ENCODE results near the gene LSM14A.
A peak's percentile ranks its signal among the peaks of the same experiment; 100 is the strongest.
"Not testable (repeated sequence)": the region's sequence is repeated elsewhere in the genome, so short reads cannot be mapped to it uniquely, and the experiment has no call there.

LSM14A gene

DNA sequence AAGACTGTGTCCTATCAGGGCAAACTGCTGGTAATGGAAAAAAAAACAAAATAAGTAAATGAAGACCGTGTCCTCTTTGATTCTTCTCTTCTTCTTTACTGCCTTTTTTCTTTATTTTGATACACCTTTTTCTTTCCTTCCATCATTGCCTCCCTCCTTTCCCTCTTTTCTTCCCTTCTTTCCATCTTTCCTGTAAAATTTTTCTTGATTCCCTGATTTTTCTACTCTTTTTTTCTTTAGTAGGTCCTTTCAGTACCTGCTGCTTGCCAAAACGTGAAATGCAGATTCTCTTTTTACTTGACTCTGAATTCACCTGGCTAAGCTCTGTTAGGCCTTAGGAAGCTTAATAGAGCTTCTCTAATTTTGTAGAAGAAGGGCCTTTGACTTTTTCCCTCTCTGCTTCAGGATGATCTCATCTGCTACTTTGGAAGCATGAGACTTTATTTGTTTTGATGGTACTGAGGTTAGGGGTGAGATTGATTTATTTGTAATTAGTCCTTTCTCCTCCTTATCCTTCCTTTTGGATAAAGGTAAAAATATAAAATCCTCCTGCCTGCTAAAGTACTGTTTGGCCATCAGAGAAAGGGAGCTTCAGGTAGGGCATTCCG lies 19.2 kb downstream of the LSM14A start:
- DNase-seq, result no peak

GRCh38 chr19:34193439-34193838 lies 21.1 kb downstream of the LSM14A start:
- DNase-seq, result no peak

GRCh38 chr19:34193876-34194275 lies 21.6 kb downstream of the LSM14A start:
- no peak for DNase-seq

- no peak for DNase-seq
Observed at GRCh38 chr19:34201133-34201532, 28.8 kb downstream of the LSM14A start.

- DNase-seq, result not testable (repeated sequence)
Observed at GRCh38 chr19:34205324-34205723, 33.0 kb downstream of the LSM14A start.

DNA sequence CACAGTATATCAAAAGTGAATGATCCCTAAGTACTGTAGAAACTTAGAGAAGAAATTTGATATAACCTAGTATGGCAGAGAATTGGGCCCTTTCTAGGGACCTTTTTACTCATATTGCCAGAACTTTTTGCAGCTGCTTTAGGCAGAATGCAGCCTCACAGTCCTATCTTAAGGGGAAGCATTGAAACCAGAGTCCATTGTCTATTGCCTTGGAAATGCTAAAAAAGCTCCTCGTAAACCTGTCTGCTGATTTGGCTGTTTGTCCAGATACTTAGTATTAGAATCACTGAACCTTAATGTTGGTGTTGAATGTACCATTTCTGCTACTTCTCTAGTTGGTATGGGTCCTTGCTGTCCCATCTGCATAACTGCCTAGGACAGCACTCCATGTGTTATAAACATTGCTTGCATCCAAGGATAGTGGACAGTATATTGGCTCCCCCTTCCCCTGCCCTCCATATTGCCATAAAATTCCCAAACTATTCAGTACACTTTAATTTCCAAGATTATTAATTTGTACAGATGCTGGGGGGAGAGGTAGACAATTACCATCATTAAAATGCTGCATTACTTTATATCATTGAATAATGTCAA lies 36.1 kb downstream of the LSM14A start:
- no peak for DNase-seq

DNA sequence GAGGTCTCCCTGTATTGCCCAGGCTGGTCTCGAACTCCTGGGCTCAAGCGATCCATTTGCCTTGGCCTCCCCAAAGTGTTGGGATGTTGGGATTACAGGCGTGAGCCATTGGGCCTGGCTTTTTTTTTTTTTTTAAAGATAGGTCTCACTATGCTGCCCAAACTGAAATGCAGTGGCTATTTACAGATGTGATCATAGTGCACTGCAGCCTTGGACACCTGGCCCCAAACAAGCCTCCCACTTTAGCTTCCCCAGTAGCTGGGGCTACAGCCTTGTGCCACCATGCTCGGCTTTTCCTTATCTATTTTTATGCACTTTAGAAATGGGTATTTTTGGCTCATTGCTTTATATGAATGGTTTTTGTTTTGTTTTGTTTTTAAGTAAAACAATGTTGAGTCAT lies 37.4 kb downstream of the LSM14A start:
- DNase-seq, result no peak

DNA sequence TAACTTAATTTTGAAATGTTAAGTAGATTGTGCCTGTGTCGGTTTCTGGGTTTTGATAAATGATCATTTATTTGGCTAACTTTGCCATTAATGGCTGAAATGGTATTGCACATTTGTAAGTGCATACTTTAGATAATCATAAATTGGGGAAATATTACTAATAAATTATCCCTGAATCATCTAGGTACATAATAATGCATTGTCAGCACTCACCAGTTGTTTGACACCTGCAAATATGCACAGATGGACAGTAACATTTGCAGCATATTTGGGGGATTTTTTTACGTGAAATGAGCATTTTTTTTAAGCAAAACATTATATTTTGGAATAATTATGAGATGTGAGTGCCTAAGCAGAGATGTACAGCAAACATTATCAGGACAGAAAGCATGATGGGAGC lies 41.0 kb downstream of the LSM14A start:
- no peak for DNase-seq

DNA sequence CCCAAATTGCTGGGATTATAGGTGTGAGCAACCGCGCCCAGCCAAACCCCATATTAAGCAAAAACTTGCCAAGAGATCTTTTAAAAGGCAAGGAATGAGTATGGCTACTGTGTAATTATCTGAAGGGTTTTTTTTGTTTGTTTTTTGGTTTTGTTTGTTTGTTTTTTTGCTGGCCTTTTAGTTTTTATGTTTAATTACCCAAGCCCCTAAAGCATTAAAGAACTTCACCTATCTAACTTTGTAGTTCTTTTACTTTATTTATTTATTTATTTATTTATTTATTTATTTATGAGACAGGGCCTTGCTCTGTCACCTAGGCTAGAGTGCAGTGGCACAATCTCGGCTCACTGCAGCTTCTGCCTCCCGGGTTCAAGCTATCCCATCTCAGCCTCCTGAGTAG lies 41.7 kb downstream of the LSM14A start:
- DNase-seq, result no peak

DNA sequence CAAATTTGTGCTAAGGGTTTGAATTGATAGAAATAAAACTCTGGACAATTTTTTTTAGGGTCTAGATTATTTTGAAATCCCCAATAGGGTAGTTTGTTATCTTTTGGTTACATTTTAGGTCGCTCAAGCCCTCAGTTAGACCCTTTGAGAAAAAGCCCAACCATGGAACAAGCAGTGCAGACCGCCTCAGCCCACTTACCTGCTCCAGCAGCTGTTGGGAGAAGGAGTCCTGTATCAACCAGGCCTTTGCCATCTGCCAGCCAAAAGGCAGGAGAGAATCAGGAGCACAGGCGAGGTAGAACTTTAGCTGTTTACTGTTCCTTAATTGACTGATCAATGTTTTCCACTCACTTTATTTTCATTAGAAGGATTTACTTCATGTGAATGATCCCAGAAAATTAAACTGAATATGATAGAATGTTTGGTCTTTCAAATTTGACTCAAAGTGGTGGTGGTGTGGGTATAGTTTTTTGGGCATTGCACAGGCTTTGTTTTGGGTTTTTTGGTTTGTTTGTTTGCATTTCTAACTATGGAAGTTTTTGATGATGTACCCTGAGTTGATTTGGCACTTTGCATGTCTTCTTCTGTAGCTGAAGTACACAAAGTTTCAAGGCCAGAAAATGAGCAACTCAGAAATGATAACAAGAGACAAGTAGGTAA lies 42.8 kb downstream of the LSM14A start:
- DNase-seq, result no peak

GRCh38 chr19:34215666-34216038 lies 43.3 kb downstream of the LSM14A start:
- DNase-seq, result no peak

GRCh38 chr19:34216745-34217219 lies 44.5 kb downstream of the LSM14A start:
- DNase-seq, result not testable (repeated sequence)

GRCh38 chr19:34217952-34218817 lies 45.9 kb downstream of the LSM14A start:
- DNase-seq, result peak; percentile 13 to 39 (median 30)

GRCh38 chr19:34218818-34219164 lies 46.5 kb downstream of the LSM14A start:
- DNase-seq, result no peak

GRCh38 chr19:34220472-34221063 lies 48.3 kb downstream of the LSM14A start:
- peak; percentile 78 to 86 (median 84) for DNase-seq

GRCh38 chr19:34222386-34222785 lies 50.1 kb downstream of the LSM14A start:
- DNase-seq, result no peak

- no peak for DNase-seq
Observed at GRCh38 chr19:34224996-34225658, 52.8 kb downstream of the LSM14A start.

DNA sequence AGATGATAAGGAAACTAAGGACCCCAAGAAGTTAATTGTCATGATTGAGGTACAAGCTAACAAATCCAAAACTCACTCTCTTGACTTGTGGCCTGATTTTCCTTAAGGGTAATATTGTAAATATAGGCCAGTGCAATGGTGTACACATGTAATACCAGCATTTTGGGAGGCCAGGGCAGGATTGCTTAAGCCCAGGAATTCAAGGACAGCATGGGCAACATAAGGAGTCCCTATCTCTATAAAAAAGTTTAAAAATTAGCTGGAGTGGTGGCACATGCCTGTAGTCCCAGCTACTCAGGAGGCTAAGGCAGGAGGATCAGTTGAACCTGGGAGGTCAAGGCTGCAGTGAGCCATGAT lies 53.3 kb downstream of the LSM14A start:
- DNase-seq, result no peak

DNA sequence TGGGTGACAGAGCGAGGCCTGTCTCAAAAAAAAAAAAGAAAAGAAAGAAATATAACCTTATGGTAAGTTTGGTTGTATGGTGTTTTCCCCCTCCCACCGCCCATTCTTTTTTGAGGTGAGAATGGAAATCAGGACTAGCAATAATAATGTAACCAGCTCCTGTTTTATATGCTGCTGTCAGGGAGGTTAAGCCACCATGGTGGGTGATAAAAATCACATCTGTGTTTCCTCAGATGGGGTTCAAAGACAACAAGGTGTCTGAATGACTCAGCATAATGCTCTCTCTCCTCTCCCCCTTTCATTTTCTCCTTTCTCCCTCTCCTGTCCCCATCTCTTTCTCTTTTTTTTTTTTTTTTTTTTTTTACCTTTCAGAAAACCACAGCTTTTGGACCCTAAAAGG lies 53.7 kb downstream of the LSM14A start:
- no peak for DNase-seq

DNA sequence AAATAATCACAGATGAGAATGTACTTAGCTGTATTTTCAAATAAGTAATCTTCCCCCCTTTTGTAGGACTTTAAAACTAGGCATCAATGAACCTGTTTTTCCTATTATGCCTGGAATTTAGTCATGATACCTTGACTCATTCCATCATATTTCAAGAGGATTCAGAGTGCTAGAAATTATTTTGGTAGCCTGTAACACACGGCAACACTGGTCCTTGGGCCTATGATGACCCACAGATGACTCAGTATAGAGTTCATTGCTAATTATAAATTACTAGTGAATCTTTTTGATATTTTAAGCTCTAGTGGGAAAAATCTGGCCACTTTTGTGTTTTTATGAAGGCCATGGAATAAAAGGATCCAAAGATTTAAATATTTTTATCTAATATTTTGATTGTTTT lies 56.0 kb downstream of the LSM14A start:
- no peak for DNase-seq

DNA sequence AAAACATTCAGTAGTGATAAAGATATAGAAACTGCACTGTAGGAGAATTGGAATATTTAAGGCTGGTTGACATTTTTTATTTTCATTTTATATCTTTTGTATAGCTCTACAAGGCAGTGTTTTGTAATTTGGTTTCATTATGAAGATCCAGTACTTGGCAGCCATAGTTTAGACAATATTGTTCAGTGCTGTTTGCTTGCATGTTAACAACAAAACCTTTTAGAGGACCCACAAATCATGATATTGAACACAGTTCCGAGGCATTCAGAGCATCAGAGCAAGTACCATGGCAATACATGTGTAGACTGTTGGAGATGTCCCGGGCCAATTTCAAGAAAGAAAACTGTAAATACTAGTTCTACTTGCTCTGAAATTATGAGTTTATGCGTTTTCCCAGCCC lies 56.5 kb downstream of the LSM14A start:
- no peak for DNase-seq

- no peak for DNase-seq
Observed at GRCh38 chr19:34229721-34230120, 57.4 kb downstream of the LSM14A start.

All from suppressor macrophage (primary cell).